GM18907 (cell line): Measurements from ENCODE around the gene OR51G1.
"Not testable (repeated sequence)": the region's sequence is repeated elsewhere in the genome, so short reads cannot be mapped to it uniquely, and the experiment has no call there.

Experiments
- ATAC-seq: cut with Tn5 transposase; IDR thresholded peaks from one replicate; pipeline ENCODE4 v1.9.1; 2021; ENCODE audit warnings: mild to moderate bottlenecking, moderate library complexity; ENCODE audit not compliant: unreplicated experiment

The OR51G1 gene

GRCh38 chr11:4924239-4924638 is at the start of gene OR51G1:
Gene OR51G1 (minus strand): TSS chr11:4924339. CDS start chr11:4924339, 0 bp downstream.
- no peak for ATAC-seq

- no peak for ATAC-seq
These were observed 38.7 kb upstream of the OR51G1 start for GRCh38 chr11:4962816-4963215.

- ATAC-seq = no peak
These were observed 36.7 kb upstream of the OR51G1 start for GRCh38 chr11:4960877-4961276.

- ATAC-seq = no peak
These were observed 33.3 kb upstream of the OR51G1 start for GRCh38 chr11:4957396-4957795.

- ATAC-seq = not testable (repeated sequence)
These were observed 31.5 kb upstream of the OR51G1 start, which contains the start of gene OR51A2 for GRCh38 chr11:4955613-4956012. Gene OR51A2 (minus strand): TSS chr11:4955713. CDS start chr11:4955713, 0 bp downstream.

DNA sequence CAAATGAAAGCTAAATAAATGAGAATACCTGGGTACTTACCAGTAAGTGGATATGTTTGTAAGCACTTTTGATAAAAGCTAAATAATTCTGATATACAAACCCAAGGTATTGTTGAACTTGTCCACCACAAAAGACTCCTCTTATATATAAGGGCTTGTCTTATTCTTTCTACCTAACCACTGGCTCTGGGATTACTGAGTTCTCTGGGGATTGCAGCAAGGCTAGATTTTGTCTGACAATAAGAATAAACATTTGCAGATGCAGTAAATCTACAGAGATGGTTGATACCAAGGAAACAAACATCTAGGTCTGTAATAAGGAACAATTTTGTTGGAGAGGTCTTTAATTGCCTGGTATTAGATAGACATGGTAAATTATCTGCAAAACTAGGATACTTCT is 23.4 kb upstream of the OR51G1 start, which contains the start of gene OR51A4:
Gene OR51A4 (minus strand): TSS at position 101 of the 400 bp plus-strand sequence. CDS start 505 bp downstream, outside the sequence.
- ATAC-seq = no peak

- no peak for ATAC-seq
These were observed 12.6 kb upstream of the OR51G1 start for GRCh38 chr11:4936745-4937144.

- ATAC-seq = no peak
These were observed 8.6 kb upstream of the OR51G1 start for GRCh38 chr11:4932751-4933150.

DNA sequence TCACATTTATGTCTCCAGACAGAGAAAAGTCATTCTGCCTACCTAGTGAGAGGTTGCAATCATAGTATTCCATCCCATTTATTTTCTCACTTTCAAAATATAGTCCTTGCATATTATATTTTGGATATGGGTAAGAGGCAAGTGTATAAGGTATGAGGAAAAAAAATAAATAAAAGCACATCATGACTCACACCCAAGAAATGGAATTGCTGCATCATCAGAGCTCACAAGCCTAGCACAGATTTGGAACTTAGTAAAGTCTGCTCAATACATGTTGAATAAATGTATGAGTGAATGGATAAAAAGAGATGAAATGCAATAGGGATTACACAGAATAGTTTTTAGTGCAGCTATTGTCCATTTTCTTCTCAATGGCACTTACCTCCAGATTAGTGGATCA is 2.5 kb upstream of the OR51G1 start:
- no peak for ATAC-seq

DNA sequence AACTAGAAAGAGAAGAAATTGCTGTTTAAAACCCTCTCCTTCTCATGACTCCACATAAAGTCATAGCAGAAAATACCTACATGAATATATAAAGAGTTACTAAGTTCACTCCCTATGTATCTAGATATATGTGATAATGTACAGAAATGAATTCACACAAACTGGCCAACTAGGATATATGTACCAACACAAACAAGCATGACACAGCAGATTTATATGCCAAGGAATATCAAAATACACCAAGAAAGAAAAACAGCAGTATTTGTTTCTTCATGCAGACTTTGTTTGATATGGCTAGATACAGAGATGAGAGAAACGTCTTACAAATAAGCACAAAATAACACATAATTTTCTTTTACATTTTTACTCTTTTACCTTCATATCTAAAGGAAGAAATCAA is 1.8 kb downstream of the OR51G1 start:
- no peak for ATAC-seq

DNA sequence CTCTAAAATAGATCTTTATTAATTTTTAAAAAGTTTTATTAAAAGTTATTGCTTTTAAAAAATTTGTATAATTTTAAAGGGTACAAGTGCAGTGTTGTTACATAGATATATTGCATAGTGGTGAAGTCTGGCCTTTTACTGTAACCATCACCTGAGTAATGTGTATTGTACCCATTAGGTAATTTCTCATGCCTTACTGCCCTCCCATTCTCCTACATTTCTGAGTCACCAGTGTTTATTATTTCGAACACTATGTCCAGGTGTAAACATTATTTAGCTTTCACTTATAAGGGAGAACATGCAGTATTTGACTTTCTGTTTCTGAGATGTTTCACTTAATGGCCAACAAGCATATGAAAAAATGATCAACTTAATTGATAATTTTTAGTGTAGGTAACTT is 2.3 kb downstream of the OR51G1 start:
- ATAC-seq = no peak

DNA sequence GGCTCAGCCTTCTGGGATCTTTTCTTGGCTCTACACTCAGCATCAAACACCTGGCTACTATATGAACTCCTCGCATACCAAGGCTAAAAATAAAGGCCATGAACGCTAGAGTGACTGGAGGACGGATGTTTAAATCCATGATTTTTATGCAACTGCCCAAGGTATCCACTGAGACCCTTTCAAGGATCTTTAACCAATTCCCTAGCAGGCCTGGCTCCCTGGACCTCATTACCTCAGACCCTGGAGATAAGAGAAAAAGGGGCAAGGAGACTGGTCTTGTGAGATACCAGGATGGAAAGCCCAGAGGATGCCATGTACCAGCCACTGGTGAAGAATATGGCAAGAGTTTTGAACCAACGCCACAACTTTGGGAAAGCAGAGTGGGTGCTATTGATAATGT is 4.9 kb downstream of the OR51G1 start, which contains the start of gene OR51G2:
Gene OR51G2 (minus strand): TSS at position 101 of the 400 bp plus-strand sequence. CDS start 3,687 bp downstream, outside the sequence.
- no peak for ATAC-seq

DNA sequence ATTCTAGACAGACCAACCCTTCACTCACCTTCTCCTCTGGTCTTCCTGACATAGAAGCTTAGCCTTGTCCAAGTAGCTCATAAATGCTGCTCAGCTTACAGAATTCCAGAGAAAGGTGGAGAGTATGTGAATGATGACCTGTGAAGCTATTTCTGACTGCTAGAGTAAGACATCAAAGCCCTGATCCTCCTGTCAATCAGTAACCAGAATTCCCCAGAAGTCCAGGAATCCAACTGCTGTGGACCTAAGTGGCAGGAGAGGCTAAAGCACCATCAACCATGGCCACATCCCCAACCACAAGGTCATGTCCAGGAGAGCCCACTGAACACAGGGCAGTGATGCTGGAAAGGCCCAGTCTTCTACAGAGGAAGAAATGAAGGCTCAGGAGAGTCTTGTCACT is 7.6 kb downstream of the OR51G1 start:
- no peak for ATAC-seq

- ATAC-seq = no peak
These were observed 20.7 kb downstream of the OR51G1 start, which contains the start of gene OR51A7 for GRCh38 chr11:4903484-4903883. Gene OR51A7 (plus strand): TSS chr11:4903783. CDS start chr11:4907370, 3,587 bp downstream.

GRCh38 chr11:4891996-4892640 is 32.0 kb downstream of the OR51G1 start:
- no peak for ATAC-seq

DNA sequence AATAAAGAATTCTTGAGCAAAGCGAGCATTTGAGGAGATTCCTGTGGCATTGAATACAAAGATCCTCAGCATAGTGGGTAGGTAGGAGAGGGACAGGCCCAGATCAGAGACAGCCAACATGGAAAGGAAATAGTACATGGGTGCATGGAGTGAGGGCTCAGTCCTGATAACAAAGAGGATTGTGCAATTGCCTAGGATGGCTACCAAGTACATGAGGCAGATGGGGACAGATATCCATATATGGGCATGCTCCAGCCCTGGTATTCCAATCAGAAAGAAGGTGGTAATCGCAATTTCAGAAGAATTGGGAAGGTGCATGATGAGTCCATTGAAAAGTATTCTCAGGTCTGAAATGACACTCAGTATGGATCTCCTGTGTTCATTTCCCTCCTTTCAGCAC is 33.9 kb downstream of the OR51G1 start:
- ATAC-seq = no peak

- ATAC-seq = no peak
These were observed 36.5 kb downstream of the OR51G1 start for GRCh38 chr11:4887591-4887990.

- no peak for ATAC-seq
These were observed 38.0 kb downstream of the OR51G1 start for GRCh38 chr11:4886186-4886585.

GRCh38 chr11:4884361-4884760 is 39.8 kb downstream of the OR51G1 start:
- no peak for ATAC-seq

- no peak for ATAC-seq
These were observed 41.6 kb downstream of the OR51G1 start for GRCh38 chr11:4882543-4882942.

DNA sequence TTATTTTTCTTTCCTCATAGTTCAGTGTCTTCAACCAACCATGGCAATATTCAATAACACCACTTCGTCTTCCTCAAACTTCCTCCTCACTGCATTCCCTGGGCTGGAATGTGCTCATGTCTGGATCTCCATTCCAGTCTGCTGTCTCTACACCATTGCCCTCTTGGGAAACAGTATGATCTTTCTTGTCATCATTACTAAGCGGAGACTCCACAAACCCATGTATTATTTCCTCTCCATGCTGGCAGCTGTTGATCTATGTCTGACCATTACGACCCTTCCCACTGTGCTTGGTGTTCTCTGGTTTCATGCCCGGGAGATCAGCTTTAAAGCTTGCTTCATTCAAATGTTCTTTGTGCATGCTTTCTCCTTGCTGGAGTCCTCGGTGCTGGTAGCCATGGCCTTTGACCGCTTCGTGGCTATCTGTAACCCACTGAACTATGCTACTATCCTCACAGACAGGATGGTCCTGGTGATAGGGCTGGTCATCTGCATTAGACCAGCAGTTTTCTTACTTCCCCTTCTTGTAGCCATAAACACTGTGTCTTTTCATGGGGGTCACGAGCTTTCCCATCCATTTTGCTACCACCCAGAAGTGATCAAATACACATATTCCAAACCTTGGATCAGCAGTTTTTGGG is 42.2 kb downstream of the OR51G1 start, which contains the start of gene OR51T1:
Gene OR51T1 (plus strand): TSS at position 41 of the 641 bp plus-strand sequence. CDS start 0 bp downstream, at position 41.
- ATAC-seq = no peak

- no peak for ATAC-seq
These were observed 43.0 kb downstream of the OR51G1 start for GRCh38 chr11:4881188-4881587.
